ENCODE data around the gene GRIN2A. TPM values are rescaled to one million over a fixed set of nuclear protein-coding genes. Genes with fewer than 3 reads are reported as not detected.

Gene GRIN2A
- total and polyA plus RNA-seq, 10 donors: under 0.01 to 0.10 (median 0.03) TPM; not detected in 7

- Histone ChIP-seq H3K27ac (no peak overlapping the region), H3K4me1 (no peaks in the 10 kb centered on the region), H3K9me3 (no peaks in the 10 kb centered on the region), H3K27me3 (replicated peaks in 1 of 7) (peaks cover 0 to 9% (median 0%) of the 10 kb centered on the region in 7 donors), H3K36me3 (no peaks in the 10 kb centered on the region), H3K4me3 (no peak overlapping the region)
- DNase-seq: no peak
- WGBS, 5 donors: 28 to 34% (median 32%) methylated on average over 9 of the region's 9 CpGs
- intact Hi-C loops (cut with DNase I; ENCODE audit: low total_unique reads): no loop called here
- no peak for TF ChIP-seq POLR2AphosphoS5 (IDR thresholded peaks at IDR 0.05)
- TF ChIP-seq POLR2A (IDR thresholded peaks at IDR 0.05): no peak
- TF ChIP-seq, protein P1, sequence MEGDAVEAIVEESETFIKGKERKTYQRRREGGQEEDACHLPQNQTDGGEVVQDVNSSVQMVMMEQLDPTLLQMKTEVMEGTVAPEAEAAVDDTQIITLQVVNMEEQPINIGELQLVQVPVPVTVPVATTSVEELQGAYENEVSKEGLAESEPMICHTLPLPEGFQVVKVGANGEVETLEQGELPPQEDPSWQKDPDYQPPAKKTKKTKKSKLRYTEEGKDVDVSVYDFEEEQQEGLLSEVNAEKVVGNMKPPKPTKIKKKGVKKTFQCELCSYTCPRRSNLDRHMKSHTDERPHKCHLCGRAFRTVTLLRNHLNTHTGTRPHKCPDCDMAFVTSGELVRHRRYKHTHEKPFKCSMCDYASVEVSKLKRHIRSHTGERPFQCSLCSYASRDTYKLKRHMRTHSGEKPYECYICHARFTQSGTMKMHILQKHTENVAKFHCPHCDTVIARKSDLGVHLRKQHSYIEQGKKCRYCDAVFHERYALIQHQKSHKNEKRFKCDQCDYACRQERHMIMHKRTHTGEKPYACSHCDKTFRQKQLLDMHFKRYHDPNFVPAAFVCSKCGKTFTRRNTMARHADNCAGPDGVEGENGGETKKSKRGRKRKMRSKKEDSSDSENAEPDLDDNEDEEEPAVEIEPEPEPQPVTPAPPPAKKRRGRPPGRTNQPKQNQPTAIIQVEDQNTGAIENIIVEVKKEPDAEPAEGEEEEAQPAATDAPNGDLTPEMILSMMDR (IDR thresholded peaks at IDR 0.05 in 8 of 11, conservative IDR thresholded peaks at IDR 0.05 in 3 of 11): no peak
These were observed 355.0 kb downstream of the GRIN2A start for GRCh38 chr16:9827062-9827752.

DNA sequence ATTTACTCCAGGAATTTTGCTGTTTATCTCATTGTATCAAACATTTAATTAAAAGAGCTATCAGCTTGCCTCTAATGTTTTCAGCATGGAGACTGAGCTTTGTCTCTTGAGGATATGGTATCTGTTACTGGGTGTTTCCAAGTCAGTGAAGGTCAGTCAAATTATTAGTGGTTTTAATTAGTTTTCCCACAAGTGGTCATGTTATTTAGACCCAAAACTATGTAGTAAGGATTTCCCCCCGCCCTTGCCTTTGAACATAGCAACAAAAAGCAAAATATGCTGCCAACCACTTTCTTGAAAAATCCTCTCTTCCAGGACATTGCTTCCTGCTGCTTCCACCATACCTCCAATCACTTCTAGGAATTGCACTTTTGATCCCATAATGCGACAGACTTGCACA is 355.6 kb downstream of the GRIN2A start:
- peaks cover 0 to 9% (median 0%) of the 10 kb centered on the region in 7 donors for H3K27me3 ChIP-seq (replicated peaks in 1 of 7)
- no peak overlapping the region for H3K4me3 ChIP-seq
- WGBS, 5 donors: 49 to 62% (median 60%) methylated on average over 2 of the region's 2 CpGs
- intact Hi-C loops (cut with DNase I; ENCODE audit: low total_unique reads): no loop called here
- no peak for DNase-seq
- no peaks in the 10 kb centered on the region for H3K4me1 ChIP-seq
- H3K36me3 ChIP-seq: no peaks in the 10 kb centered on the region
- no peak overlapping the region for H3K27ac ChIP-seq
- H3K9me3 ChIP-seq: no peaks in the 10 kb centered on the region
- TF ChIP-seq POLR2AphosphoS5 (IDR thresholded peaks at IDR 0.05) (no peak), POLR2A (IDR thresholded peaks at IDR 0.05) (no peak)
- TF ChIP-seq, protein P1 (IDR thresholded peaks at IDR 0.05 in 8 of 11, conservative IDR thresholded peaks at IDR 0.05 in 3 of 11): no peak

DNA sequence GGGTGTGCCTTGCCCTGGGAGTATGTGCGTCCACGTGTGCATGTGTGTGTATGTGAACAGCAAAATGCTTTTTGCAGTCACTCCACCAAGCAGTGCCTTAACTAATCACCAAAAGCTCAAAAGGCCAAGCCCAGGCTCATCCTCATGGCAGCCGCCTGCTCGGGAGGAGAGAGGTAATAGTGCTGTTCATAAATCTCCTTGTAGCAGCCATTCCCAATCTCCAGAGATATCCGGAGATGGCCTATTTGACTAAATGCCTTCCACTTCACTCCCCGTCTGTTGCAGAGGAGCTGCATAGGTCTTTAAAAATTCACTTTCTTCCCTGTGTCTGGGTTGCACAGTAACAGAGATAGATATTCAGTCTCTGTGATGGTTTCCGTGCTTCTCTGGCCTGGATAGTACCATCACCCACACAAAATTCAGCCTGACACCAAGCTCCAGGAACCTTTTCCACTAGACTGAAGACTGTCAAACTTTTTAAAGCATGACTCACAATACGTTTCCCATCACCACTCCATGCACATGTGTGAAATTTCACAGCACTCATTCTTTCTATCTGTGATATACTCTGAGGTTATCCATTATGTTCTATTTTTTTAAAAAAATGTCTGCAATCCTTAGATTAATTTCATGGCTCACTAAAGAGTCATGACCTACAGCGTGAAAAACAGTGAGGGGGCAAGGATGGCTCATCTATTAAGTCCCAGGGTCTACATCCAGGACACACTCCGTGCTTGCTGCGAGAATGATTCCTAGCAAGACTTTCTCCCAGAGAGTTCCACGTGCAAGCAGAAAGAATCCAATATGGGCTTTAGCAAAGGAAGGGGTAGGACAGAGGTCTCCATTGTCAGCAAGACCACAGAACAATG is 357.8 kb downstream of the GRIN2A start:
- H3K27me3 ChIP-seq (replicated peaks in 1 of 7): peaks cover 0 to 9% (median 0%) of the 10 kb centered on the region in 7 donors
- no peaks in the 10 kb centered on the region for H3K4me1 ChIP-seq
- no peaks in the 10 kb centered on the region for H3K9me3 ChIP-seq
- DNase-seq: no peak
- WGBS, 5 donors: 67 to 75% (median 69%) methylated on average over 12 of the region's 12 CpGs
- intact Hi-C loops (cut with DNase I; ENCODE audit: low total_unique reads): no loop called here
- no peak overlapping the region for H3K4me3 ChIP-seq
- no peaks in the 10 kb centered on the region for H3K36me3 ChIP-seq
- TF ChIP-seq, protein P1 (IDR thresholded peaks at IDR 0.05 in 8 of 11, conservative IDR thresholded peaks at IDR 0.05 in 3 of 11): no peak
- TF ChIP-seq POLR2AphosphoS5 (IDR thresholded peaks at IDR 0.05): no peak
- no peak for TF ChIP-seq POLR2A (IDR thresholded peaks at IDR 0.05)
- no peak overlapping the region for H3K27ac ChIP-seq

- Histone ChIP-seq H3K36me3 (no peaks in the 10 kb centered on the region), H3K4me1 (no peaks in the 10 kb centered on the region), H3K9me3 (no peaks in the 10 kb centered on the region), H3K27ac (no peak overlapping the region), H3K4me3 (no peak overlapping the region), H3K27me3 (replicated peaks in 1 of 7) (peaks cover 0 to 9% (median 0%) of the 10 kb centered on the region in 7 donors)
- intact Hi-C loops (cut with DNase I; ENCODE audit: low total_unique reads): no loop called here
- 57 to 77% (median 67%) methylated on average over 3 of the region's 3 CpGs for WGBS, 5 donors
- no peak for DNase-seq
- no peak for TF ChIP-seq POLR2A (IDR thresholded peaks at IDR 0.05)
- TF ChIP-seq POLR2AphosphoS5 (IDR thresholded peaks at IDR 0.05): no peak
- TF ChIP-seq, protein P1 (IDR thresholded peaks at IDR 0.05 in 8 of 11, conservative IDR thresholded peaks at IDR 0.05 in 3 of 11): no peak
These were observed 358.7 kb downstream of the GRIN2A start for GRCh38 chr16:9823510-9823909.

All from spleen (tissue), 11 donors.